Endothelial cell of umbilical vein (primary cell): ENCODE measurements around the gene TBC1D23. TPM values are rescaled to one million over a fixed set of nuclear protein-coding genes. Genes with fewer than 3 reads are reported as not detected.
"Not testable (repeated sequence)": the region's sequence is repeated elsewhere in the genome, so short reads cannot be mapped to it uniquely, and the experiment has no call there.

ENCODE experiments used
- BruUV-seq: library from RNA; stranded (reverse); fragments of 400-500 nt; replicated peaks from 2 replicates; lab custom pipeline; 2021; lab: Mats Ljungman, UMichigan
- CTCF ChIA-PET: fragments of 300-600, 350-600 bp; sonication (Branson Sonifier 250); formaldehyde crosslinking; loops from one replicate; lab custom pipeline; 2021; ENCODE audit warnings: antibody characterized with exemption, inconsistent platforms; lab: Charles Lee
- POLR2A ChIA-PET: fragments of 300-600, 350-600 bp; sonication (Branson Sonifier 250); formaldehyde crosslinking; loops from one replicate; lab custom pipeline; 2021; ENCODE audit warnings: antibody characterized with exemption, inconsistent platforms; lab: Charles Lee
- DNase-seq: peaks from one replicate; pipeline ENCODE4 v3.0.0-alpha.2; 2011; ENCODE audit warnings: low read depth, low spot score
- FAIRE-seq: peaks from 2 replicates; lab custom pipeline; 2011; peaks lifted over from hg19 to GRCh38; lab: Jason Lieb, UNC
- H2AFZ ChIP-seq: 2 replicates; pipeline ENCODE4 v1.6.0; 2012; ENCODE audit warnings: low read depth, low read length, control low read depth, inconsistent platforms
- H3K27ac ChIP-seq: 2 replicates; pipeline ENCODE4 v1.5.1; 2011; ENCODE audit warnings: low read depth, mild to moderate bottlenecking, control low read depth, low read length, moderate library complexity; ENCODE audit not compliant: insufficient read depth
- H3K27me3 ChIP-seq, 2 experiments: 2 replicates each; pipeline versions ENCODE4 v1.6.0 to v1.6.1; 2011; ENCODE audit warnings: low read length in 2 of 2, mixed read lengths in 1 of 2; ENCODE audit not compliant: control insufficient read depth in 2 of 2, insufficient read depth in 2 of 2
- H3K36me3 ChIP-seq, 2 experiments: 2 replicates in 1 of 2; 3 replicates in 1 of 2; pipeline ENCODE4 v1.5.1; 2011; ENCODE audit warnings: low read length in 2 of 2, mild to moderate bottlenecking in 1 of 2, moderate library complexity in 1 of 2; ENCODE audit not compliant: control insufficient read depth in 2 of 2, insufficient read depth in 2 of 2; ENCODE audit errors: extremely low read depth in 1 of 2
- H3K4me1 ChIP-seq: 3 replicates; pipeline ENCODE4 v1.5.1; 2011; ENCODE audit warnings: mild to moderate bottlenecking, low read length; ENCODE audit not compliant: control insufficient read depth, insufficient read depth; ENCODE audit errors: extremely low read depth
- H3K4me2 ChIP-seq: 2 replicates; pipeline ENCODE4 v1.6.1; 2011; ENCODE audit warnings: low read length, control low read depth, mixed read lengths; ENCODE audit not compliant: insufficient read depth
- H3K4me3 ChIP-seq, 3 experiments: fragments of 200-600 bp in 1 of 3; sonication (generic), shearing (Covaris generic) in 1 of 3; replicated peaks in 1 of 3; 2 replicates each; pipeline ENCODE4 v1.5.1; 2011 to 2016; ENCODE audit warnings: control low read depth in 3 of 3, low read length in 3 of 3, mild to moderate bottlenecking in 2 of 3, inconsistent platforms in 1 of 3, low read depth in 1 of 3, moderate library complexity in 1 of 3; ENCODE audit not compliant: insufficient read depth in 1 of 3
- H3K79me2 ChIP-seq: 2 replicates; pipeline ENCODE4 v1.6.0; 2012; ENCODE audit warnings: low read length, inconsistent platforms; ENCODE audit not compliant: control insufficient read depth, insufficient read depth
- H3K9ac ChIP-seq: replicated peaks from 2 replicates; pipeline ENCODE3; 2011; ENCODE audit warnings: low read length, control low read depth; ENCODE audit not compliant: insufficient read depth; ENCODE audit errors: extremely low read depth
- H3K9me1 ChIP-seq: replicated peaks from 3 replicates; pipeline ENCODE4 v1.6.0; 2011; ENCODE audit warnings: mild to moderate bottlenecking, low read length; ENCODE audit not compliant: control insufficient read depth, insufficient read depth; ENCODE audit errors: extremely low read depth
- H3K9me3 ChIP-seq: replicated peaks from 2 replicates; pipeline ENCODE4 v1.5.1; 2012; ENCODE audit warnings: low read length, inconsistent platforms; ENCODE audit not compliant: control insufficient read depth, insufficient read depth
- H4K20me1 ChIP-seq: replicated peaks from 2 replicates; pipeline ENCODE3; 2011; ENCODE audit warnings: mild to moderate bottlenecking, low read length; ENCODE audit not compliant: control insufficient read depth, insufficient read depth; ENCODE audit errors: extremely low read depth
- EZH2 ChIP-seq: IDR thresholded peaks from 2 replicates; pipeline ENCODE4 v1.6.1; 2012; ENCODE audit warnings: borderline replicate concordance, low read depth, mild to moderate bottlenecking, moderate library complexity, low read length, inconsistent platforms; ENCODE audit not compliant: severe bottlenecking
- FOS ChIP-seq: IDR thresholded peaks from 2 replicates; pipeline ENCODE4 v1.6.1; 2011; ENCODE audit warnings: mild to moderate bottlenecking, low read length, moderate library complexity, borderline replicate concordance; ENCODE audit not compliant: insufficient read depth
- GATA2 ChIP-seq: IDR thresholded peaks from 2 replicates; pipeline ENCODE4 v1.7.0; 2011; ENCODE audit warnings: low read depth, mild to moderate bottlenecking, moderate library complexity, mixed read lengths, low read length; ENCODE audit not compliant: insufficient read length, insufficient read depth
- JUN ChIP-seq: IDR thresholded peaks from 2 replicates; pipeline ENCODE4 v1.6.1; 2011; ENCODE audit warnings: borderline replicate concordance, low read depth; ENCODE audit not compliant: insufficient read length, insufficient read depth
- MYC ChIP-seq: IDR thresholded peaks from one replicate; pipeline ENCODE4 v1.6.1; 2011; ENCODE audit warnings: mild to moderate bottlenecking, low read depth, low read length
- POLR2A ChIP-seq: IDR thresholded peaks from 2 replicates; pipeline ENCODE4 v1.6.1; 2012; ENCODE audit warnings: low read depth, mild to moderate bottlenecking, control low read depth, low read length
- POLR2AphosphoS5 ChIP-seq: IDR thresholded peaks from 2 replicates; pipeline ENCODE4 v1.6.1; 2012; ENCODE audit warnings: low read depth, mild to moderate bottlenecking, control low read depth, low read length, moderate library complexity; ENCODE audit not compliant: insufficient read depth
- dilution Hi-C: fragments of 300-500 bp; cut with MboI; formaldehyde crosslinking; loops from one replicate; pipeline ENCODE4 v1.15.0; 2019; ENCODE audit warnings: low sequenced_read_pairs; ENCODE audit not compliant: extremely low pct_ligation_motif_present
- intact Hi-C: fragments of 100-400 bp; cut with micrococcal nuclease; formaldehyde crosslinking; loops from one replicate; pipeline ENCODE4 v1.10.0; 2022
- polyA plus RNA-seq, 4 experiments: library from polyadenylated mRNA; depleted of rRNA in 3 of 4; stranded (reverse) in 3 of 4; unstranded in 1 of 4; fragments of >200 nt; gene quantifications; 2 replicates each; pipeline versions ENCODE4 v1.2.1 to v1.2.3, GENCODE V29; 2011 to 2012; ENCODE audit warnings: missing spikeins in 1 of 4
- total RNA-seq: library from RNA; stranded (reverse); gene quantifications from 2 replicates; pipeline ENCODE4 v1.2.3, GENCODE V29; 2021
- TF ChIP-seq, protein P1 (sequence below), 2 donors: IDR thresholded peaks; 1 replicate in 1 of 2; 2 replicates in 1 of 2; pipeline ENCODE4 v1.5.1; 2011; ENCODE audit warnings: low read length in 2 of 2, mild to moderate bottlenecking in 2 of 2, moderate library complexity in 2 of 2, control low read depth in 1 of 2, inconsistent platforms in 1 of 2, low read depth in 1 of 2; ENCODE audit not compliant: insufficient read depth in 1 of 2; ENCODE audit errors: extremely low read depth in 1 of 2
- TF ChIP-seq, protein P2 (sequence below): IDR thresholded peaks from 2 replicates; pipeline ENCODE4 v1.6.1; 2011; ENCODE audit not compliant: insufficient read depth, insufficient read length

The TBC1D23 gene
- total and polyA plus RNA-seq, 2 donors (not counting 3 experiments of a cell fraction or from before 2014, with no cell fraction given): 10.3 to 34.8 TPM

DNA sequence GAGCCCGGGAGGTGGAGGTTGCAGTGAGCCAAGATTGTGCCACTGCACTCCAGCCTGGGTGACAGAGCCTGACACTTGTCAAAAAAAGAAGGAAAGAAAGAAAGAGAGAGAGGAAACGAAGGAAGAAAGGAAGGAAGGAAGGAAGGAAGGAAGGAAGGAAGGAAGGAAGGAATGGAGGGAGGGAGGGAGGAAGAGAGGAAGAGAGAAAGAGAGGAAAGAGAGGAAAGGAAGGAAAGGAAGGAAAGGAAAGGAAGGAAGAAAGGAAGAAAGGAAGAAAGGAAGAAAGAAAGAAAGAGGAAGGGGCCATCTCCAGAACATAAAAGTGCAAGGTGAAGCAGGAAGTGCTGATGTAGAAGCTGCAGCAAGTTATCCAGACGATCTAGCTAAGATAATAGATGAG, 31.6 kb upstream of the TBC1D23 start:
- H3K4me1 ChIP-seq, DNase-seq, H3K36me3 ChIP-seq, BruUV-seq, H3K9ac ChIP-seq, dilution Hi-C loops, H3K9me3 ChIP-seq, H3K4me2 ChIP-seq, H3K79me2 ChIP-seq, H2AFZ ChIP-seq, intact Hi-C loops, H3K9me1 ChIP-seq, H4K20me1 ChIP-seq, POLR2A ChIA-PET, FAIRE-seq, H3K27ac ChIP-seq, H3K4me3 ChIP-seq, H3K27me3 ChIP-seq: not testable (repeated sequence)
- CTCF ChIA-PET: interaction anchor here (1.1 to 1.3 kb wide), 2 partner anchors 107 to 160 kb away, joined by 3 read pairs; no protein-coding TSS in a partner anchor

DNA sequence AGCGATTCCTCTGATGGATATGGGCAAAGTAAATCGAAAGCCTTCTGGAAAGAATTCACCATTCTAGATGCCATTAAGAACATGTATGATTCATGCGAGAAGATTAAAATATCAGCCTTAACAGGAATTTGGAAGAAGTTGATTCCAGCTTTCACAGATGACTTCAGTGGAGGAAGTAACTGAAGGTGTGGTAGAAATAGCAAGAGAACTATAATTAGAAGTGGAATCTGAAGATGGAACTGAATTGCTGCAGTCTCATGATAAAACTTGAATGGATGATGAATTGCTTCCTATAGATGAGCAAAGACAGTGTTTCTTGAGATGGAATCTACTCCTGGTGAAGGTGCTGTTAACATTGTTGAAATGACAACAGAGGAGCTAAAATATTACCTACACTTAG, 30.1 kb upstream of the TBC1D23 start:
- CTCF ChIA-PET: interaction anchor here (1.0 kb wide), 1 partner anchor 23 kb away, joined by 3 read pairs; no protein-coding TSS in a partner anchor
- Histone ChIP-seq H4K20me1 (no peaks in the 10 kb centered on the region), H3K27ac (no peak overlapping the region), H3K9me3 (no peaks in the 10 kb centered on the region), H3K9me1 (no peaks in the 10 kb centered on the region), H3K9ac (no peak overlapping the region), H3K27me3 (no peaks in the 10 kb centered on the region), H2AFZ (no peak overlapping the region), H3K36me3 (no peaks in the 10 kb centered on the region), H3K4me3 (no peak overlapping the region), H3K79me2 (no peaks in the 10 kb centered on the region), H3K4me2 (no peak overlapping the region), H3K4me1 (no peaks in the 10 kb centered on the region)
- POLR2A ChIA-PET: no interaction called here
- DNase-seq (no peak), FAIRE-seq (no peak)
- intact Hi-C loops: no loop called here
- no peak for TF ChIP-seq MYC
- TF ChIP-seq, protein P1, sequence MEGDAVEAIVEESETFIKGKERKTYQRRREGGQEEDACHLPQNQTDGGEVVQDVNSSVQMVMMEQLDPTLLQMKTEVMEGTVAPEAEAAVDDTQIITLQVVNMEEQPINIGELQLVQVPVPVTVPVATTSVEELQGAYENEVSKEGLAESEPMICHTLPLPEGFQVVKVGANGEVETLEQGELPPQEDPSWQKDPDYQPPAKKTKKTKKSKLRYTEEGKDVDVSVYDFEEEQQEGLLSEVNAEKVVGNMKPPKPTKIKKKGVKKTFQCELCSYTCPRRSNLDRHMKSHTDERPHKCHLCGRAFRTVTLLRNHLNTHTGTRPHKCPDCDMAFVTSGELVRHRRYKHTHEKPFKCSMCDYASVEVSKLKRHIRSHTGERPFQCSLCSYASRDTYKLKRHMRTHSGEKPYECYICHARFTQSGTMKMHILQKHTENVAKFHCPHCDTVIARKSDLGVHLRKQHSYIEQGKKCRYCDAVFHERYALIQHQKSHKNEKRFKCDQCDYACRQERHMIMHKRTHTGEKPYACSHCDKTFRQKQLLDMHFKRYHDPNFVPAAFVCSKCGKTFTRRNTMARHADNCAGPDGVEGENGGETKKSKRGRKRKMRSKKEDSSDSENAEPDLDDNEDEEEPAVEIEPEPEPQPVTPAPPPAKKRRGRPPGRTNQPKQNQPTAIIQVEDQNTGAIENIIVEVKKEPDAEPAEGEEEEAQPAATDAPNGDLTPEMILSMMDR (IDR thresholded peaks at IDR 0.05; ENCODE audit: extremely low read depth in 1 of 2, insufficient read depth in 1 of 2, low read depth in 1 of 2, low read length in 2 of 2): no peak
- TF ChIP-seq EZH2: no peak
- no peak for TF ChIP-seq FOS
- no peak for TF ChIP-seq POLR2A
- no peak for TF ChIP-seq POLR2AphosphoS5
- TF ChIP-seq, protein P2, sequence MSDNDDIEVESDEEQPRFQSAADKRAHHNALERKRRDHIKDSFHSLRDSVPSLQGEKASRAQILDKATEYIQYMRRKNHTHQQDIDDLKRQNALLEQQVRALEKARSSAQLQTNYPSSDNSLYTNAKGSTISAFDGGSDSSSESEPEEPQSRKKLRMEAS: no peak
- TF ChIP-seq GATA2: no peak
- TF ChIP-seq JUN: no peak
- dilution Hi-C loops: no loop called here
- no TSS peak for BruUV-seq
